Stimulated activated CD4-positive, alpha-beta T cell treated with anti-CD3 and anti-CD28 coated beads, Interleukin-15, amount 100 ng/mL, for 24 hours (primary cell): ENCODE measurements around the gene GOLGA5.
"Not testable (repeated sequence)": the region's sequence is repeated elsewhere in the genome, so short reads cannot be mapped to it uniquely, and the experiment has no call there.

ENCODE experiments used
- DNase-seq: peaks from one replicate; pipeline ENCODE4 v3.0.0-alpha.2; 2020

The GOLGA5 gene

GRCh38 chr14:92778868-92779565 is 15.1 kb upstream of the GOLGA5 start:
- not testable (repeated sequence) for DNase-seq

GRCh38 chr14:92780444-92781232 is 13.5 kb upstream of the GOLGA5 start:
- DNase-seq = no peak

- no peak for DNase-seq
These were observed 12.8 kb upstream of the GOLGA5 start for GRCh38 chr14:92781350-92781749.

- peak; percentile 20 for DNase-seq
These were observed 10.2 kb upstream of the GOLGA5 start for GRCh38 chr14:92783813-92784431.

GRCh38 chr14:92785667-92786426 is 8.3 kb upstream of the GOLGA5 start:
- no peak for DNase-seq

- DNase-seq = no peak
These were observed 7.7 kb upstream of the GOLGA5 start for GRCh38 chr14:92786427-92786756.

GRCh38 chr14:92787554-92787953 is 6.6 kb upstream of the GOLGA5 start:
- DNase-seq = no peak

- DNase-seq = no peak
These were observed 4.5 kb upstream of the GOLGA5 start for GRCh38 chr14:92789457-92790089.

GRCh38 chr14:92792885-92793284 is 1.2 kb upstream of the GOLGA5 start:
- no peak for DNase-seq

GRCh38 chr14:92794547-92794941 is 439 bp downstream of the GOLGA5 start:
- DNase-seq = peak; percentile 10

- no peak for DNase-seq
These were observed 856 bp downstream of the GOLGA5 start for GRCh38 chr14:92794961-92795360.

GRCh38 chr14:92797935-92798653 is 4.0 kb downstream of the GOLGA5 start:
- no peak for DNase-seq

GRCh38 chr14:92798811-92799210 is 4.7 kb downstream of the GOLGA5 start:
- no peak for DNase-seq

- DNase-seq = no peak
These were observed 5.9 kb downstream of the GOLGA5 start for GRCh38 chr14:92800012-92800411.

GRCh38 chr14:92800525-92800924 is 6.4 kb downstream of the GOLGA5 start:
- no peak for DNase-seq

GRCh38 chr14:92801917-92802316 is 7.8 kb downstream of the GOLGA5 start:
- no peak for DNase-seq

- no peak for DNase-seq
These were observed 8.6 kb downstream of the GOLGA5 start for GRCh38 chr14:92802678-92803077.

GRCh38 chr14:92813201-92813600 is 19.1 kb downstream of the GOLGA5 start:
- no peak for DNase-seq

- DNase-seq = no peak
These were observed 25.0 kb downstream of the GOLGA5 start for GRCh38 chr14:92819011-92819597.

GRCh38 chr14:92819680-92820535 is 25.8 kb downstream of the GOLGA5 start:
- not testable (repeated sequence) for DNase-seq

GRCh38 chr14:92820536-92820840 is 26.4 kb downstream of the GOLGA5 start:
- DNase-seq = not testable (repeated sequence)
